Measurements from ENCODE around the gene PCSK1. TPM values are rescaled to one million over a fixed set of nuclear protein-coding genes. Genes with fewer than 3 reads are reported as not detected.
A peak's percentile ranks its signal among the peaks of the same experiment; 100 is the strongest.

Gene PCSK1
- total RNA-seq (ENCODE audit: unreplicated experiment), result 0.41 TPM
- long read RNA-seq, result 0 reads

DNA sequence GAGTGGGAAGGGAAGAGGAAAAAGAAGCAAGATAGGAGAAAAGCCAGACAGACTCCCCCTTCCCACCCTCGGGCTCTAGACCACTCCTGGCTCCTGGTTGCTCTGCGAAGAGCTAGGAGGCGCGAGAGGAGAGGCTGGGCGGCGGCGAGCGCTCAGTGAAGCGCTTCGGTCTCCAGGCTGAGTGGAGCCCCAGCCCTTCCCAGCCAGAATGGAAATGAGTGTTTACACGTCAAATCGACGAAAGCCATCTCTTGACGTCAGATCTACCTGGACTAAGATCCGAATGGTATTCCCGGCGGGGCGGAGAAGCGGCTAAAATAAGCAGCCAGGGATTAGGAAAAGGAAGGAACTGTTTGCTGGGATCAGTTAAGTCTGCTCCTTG lies at the start of gene PCSK1:
TSS of gene PCSK1 (minus strand) at position 183 of the 382 bp plus-strand sequence. CDS start 206 bp downstream, outside the sequence.
- TF ChIP-seq, protein P1, sequence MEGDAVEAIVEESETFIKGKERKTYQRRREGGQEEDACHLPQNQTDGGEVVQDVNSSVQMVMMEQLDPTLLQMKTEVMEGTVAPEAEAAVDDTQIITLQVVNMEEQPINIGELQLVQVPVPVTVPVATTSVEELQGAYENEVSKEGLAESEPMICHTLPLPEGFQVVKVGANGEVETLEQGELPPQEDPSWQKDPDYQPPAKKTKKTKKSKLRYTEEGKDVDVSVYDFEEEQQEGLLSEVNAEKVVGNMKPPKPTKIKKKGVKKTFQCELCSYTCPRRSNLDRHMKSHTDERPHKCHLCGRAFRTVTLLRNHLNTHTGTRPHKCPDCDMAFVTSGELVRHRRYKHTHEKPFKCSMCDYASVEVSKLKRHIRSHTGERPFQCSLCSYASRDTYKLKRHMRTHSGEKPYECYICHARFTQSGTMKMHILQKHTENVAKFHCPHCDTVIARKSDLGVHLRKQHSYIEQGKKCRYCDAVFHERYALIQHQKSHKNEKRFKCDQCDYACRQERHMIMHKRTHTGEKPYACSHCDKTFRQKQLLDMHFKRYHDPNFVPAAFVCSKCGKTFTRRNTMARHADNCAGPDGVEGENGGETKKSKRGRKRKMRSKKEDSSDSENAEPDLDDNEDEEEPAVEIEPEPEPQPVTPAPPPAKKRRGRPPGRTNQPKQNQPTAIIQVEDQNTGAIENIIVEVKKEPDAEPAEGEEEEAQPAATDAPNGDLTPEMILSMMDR (IDR thresholded peaks at IDR 0.05; ENCODE audit: unreplicated experiment), result no peak
- peaks cover 14% of the 10 kb centered on the region for H3K27me3 Mint-ChIP-seq (ENCODE audit: unreplicated experiment)
- H3K4me1 Mint-ChIP-seq (ENCODE audit: unreplicated experiment), result peaks cover 26% of the 10 kb centered on the region
- no peaks in the 10 kb centered on the region for H3K9me3 Mint-ChIP-seq (ENCODE audit: unreplicated experiment)
- no peaks in the 10 kb centered on the region for H3K36me3 Mint-ChIP-seq (ENCODE audit: low read depth, unreplicated experiment)
- peak; percentile 15 for DNase-seq (ENCODE audit: low spot score)
- H3K4me3 Mint-ChIP-seq (ENCODE audit: unreplicated experiment), result peak within 1 kb of the TSS; percentile 83
- no peak within 1 kb of the TSS for H3K27ac Mint-ChIP-seq (ENCODE audit: unreplicated experiment)

DNA sequence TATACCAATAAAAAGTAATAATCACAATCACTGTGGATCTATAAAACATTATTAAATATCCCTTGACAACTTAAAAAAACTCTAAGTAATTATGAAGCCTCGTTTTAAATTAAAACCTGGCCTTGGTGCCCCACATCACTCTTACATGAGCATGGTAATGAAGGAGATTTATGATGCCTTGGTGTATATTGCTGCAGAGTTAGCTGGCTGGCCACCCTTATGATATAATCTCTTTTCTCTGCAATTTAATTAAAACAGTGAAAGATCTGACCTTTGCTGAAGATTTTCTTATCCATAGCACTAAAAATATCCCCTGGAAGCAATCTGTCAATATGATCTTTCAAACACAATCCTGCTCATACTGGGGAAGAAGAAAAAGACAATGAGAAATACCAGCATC lies 48.8 kb upstream of the PCSK1 start:
- no peaks in the 10 kb centered on the region for H3K36me3 Mint-ChIP-seq (ENCODE audit: low read depth, unreplicated experiment)
- no peak for DNase-seq (ENCODE audit: low spot score)
- H3K4me3 Mint-ChIP-seq (ENCODE audit: unreplicated experiment), result no peak overlapping the region
- H3K4me1 Mint-ChIP-seq (ENCODE audit: unreplicated experiment), result no peaks in the 10 kb centered on the region
- no peak overlapping the region for H3K27ac Mint-ChIP-seq (ENCODE audit: unreplicated experiment)
- no peaks in the 10 kb centered on the region for H3K27me3 Mint-ChIP-seq (ENCODE audit: unreplicated experiment)
- TF ChIP-seq, protein P1 (IDR thresholded peaks at IDR 0.05; ENCODE audit: unreplicated experiment), result no peak
- H3K9me3 Mint-ChIP-seq (ENCODE audit: unreplicated experiment), result no peaks in the 10 kb centered on the region

DNA sequence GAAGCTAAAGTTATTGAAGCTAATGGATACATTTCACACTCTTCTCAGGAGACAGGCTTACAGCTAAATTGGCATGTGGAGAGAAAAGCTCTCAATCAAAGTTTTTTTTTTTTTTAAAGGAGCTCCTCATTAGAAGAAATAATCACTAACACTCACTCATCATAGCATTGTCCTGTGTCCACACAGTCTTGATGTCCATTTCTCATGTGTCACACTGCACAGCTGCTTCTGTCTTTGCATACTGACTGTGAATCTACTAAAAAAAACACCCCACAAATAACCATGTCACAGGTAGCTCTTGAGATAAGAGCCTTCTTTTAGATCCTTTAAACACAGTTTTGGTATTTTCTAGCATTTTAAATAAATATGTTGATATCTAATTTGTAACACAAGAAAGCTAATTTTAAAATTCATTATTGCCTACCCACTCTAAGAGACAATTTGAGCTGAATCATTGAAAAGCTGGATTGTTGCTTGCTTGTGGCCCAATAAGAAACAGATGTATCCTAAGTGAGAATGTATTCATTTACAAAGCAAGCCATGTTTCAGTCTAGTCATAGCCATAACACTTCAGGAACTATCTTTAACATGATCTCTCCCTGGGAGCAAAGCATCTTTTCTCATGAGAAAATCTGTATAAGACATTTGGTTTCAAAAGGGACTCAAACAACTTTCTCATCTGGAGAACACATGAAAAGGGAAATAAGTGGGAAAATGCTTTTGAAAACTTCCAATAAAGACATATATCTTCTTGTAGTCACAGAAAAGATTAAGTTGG lies 48.1 kb upstream of the PCSK1 start:
- Mint-ChIP-seq H3K4me1 (ENCODE audit: unreplicated experiment) (no peaks in the 10 kb centered on the region), H3K9me3 (ENCODE audit: unreplicated experiment) (no peaks in the 10 kb centered on the region), H3K27me3 (ENCODE audit: unreplicated experiment) (no peaks in the 10 kb centered on the region), H3K27ac (ENCODE audit: unreplicated experiment) (no peak overlapping the region), H3K4me3 (ENCODE audit: unreplicated experiment) (no peak overlapping the region), H3K36me3 (ENCODE audit: low read depth, unreplicated experiment) (no peaks in the 10 kb centered on the region)
- no peak for DNase-seq (ENCODE audit: low spot score)
- TF ChIP-seq, protein P1 (IDR thresholded peaks at IDR 0.05; ENCODE audit: unreplicated experiment), result no peak

DNA sequence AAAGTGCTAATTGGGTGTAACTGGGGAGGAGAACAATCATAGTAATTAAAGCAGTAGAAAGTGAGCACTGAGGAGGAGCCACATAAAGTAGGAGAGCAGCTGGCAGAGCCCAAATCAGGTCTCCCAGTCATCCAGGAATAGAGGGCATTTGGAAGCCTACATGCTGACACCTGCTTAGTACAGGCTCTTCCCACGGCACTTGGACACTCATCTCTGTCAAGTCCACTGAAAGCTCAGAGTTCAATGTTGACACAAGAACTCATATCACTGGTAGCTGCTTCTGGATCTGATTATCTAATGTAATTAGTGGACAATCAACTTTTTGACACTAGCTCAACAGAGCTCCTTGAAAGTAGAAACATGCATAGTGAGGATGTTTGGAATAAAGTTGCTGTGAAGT lies 45.9 kb upstream of the PCSK1 start:
- Mint-ChIP-seq H3K4me3 (ENCODE audit: unreplicated experiment) (no peak overlapping the region), H3K36me3 (ENCODE audit: low read depth, unreplicated experiment) (no peaks in the 10 kb centered on the region), H3K9me3 (ENCODE audit: unreplicated experiment) (no peaks in the 10 kb centered on the region), H3K27me3 (ENCODE audit: unreplicated experiment) (no peaks in the 10 kb centered on the region), H3K4me1 (ENCODE audit: unreplicated experiment) (no peaks in the 10 kb centered on the region), H3K27ac (ENCODE audit: unreplicated experiment) (no peak overlapping the region)
- TF ChIP-seq, protein P1 (IDR thresholded peaks at IDR 0.05; ENCODE audit: unreplicated experiment), result no peak
- no peak for DNase-seq (ENCODE audit: low spot score)

DNA sequence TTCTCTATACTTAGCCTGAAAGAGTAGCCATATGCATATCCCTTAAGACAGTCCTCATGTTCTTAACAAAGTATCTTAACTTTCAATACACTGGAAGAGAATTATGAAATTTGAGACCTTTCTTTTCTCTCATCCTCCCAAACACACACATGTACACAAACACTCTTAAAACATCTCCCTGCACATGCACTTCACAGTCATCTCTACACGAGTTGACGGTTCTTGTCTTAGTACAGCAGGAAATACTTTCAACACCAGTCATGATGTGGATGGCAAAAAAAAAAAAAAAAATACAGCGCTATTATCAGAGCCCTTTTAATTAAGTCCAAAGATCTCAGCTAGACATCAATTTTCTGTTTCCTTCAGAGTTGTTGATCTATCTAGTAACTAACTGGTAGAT lies 43.6 kb upstream of the PCSK1 start:
- no peak for DNase-seq (ENCODE audit: low spot score)
- H3K36me3 Mint-ChIP-seq (ENCODE audit: low read depth, unreplicated experiment), result no peaks in the 10 kb centered on the region
- TF ChIP-seq, protein P1 (IDR thresholded peaks at IDR 0.05; ENCODE audit: unreplicated experiment), result no peak
- no peaks in the 10 kb centered on the region for H3K9me3 Mint-ChIP-seq (ENCODE audit: unreplicated experiment)
- no peak overlapping the region for H3K4me3 Mint-ChIP-seq (ENCODE audit: unreplicated experiment)
- no peak overlapping the region for H3K27ac Mint-ChIP-seq (ENCODE audit: unreplicated experiment)
- peaks cover 4% of the 10 kb centered on the region for H3K27me3 Mint-ChIP-seq (ENCODE audit: unreplicated experiment)
- peaks cover 5% of the 10 kb centered on the region for H3K4me1 Mint-ChIP-seq (ENCODE audit: unreplicated experiment)

Data from endothelial cell (in vitro differentiated cells).